HepG2 (cell line): ENCODE measurements around the gene HIGD1C. TPM values are rescaled to one million over a fixed set of nuclear protein-coding genes. Genes with fewer than 3 reads are reported as not detected.

Experiments used
- ARID2 ChIP-seq: sonication (generic); formaldehyde crosslinking; IDR thresholded peaks from 2 replicates; pipeline ENCODE4 v1.8.1; 2022; ENCODE audit warnings: mild to moderate bottlenecking, missing genetic modification reagents, borderline replicate concordance
- KAT2B ChIP-seq: fragments of 150-350 bp; IDR thresholded peaks from 2 replicates; pipeline ENCODE4 v1.6.1; 2014; ENCODE audit warnings: low read depth, low read length, borderline replicate concordance
- KLF15 ChIP-seq: sonication (generic); formaldehyde crosslinking; IDR thresholded peaks from 2 replicates; pipeline ENCODE4 v1.8.1; 2023; ENCODE audit warnings: borderline replicate concordance, mild to moderate bottlenecking, inconsistent platforms, missing genetic modification reagents, mixed read lengths
- MAZ ChIP-seq, 2 experiments: sonication (generic) in 1 of 2; formaldehyde crosslinking in 1 of 2; IDR thresholded peaks; 2 replicates each; pipeline versions ENCODE4 v1.5.0 to v1.6.1; 2012 to 2020; ENCODE audit warnings: low read depth in 2 of 2, mild to moderate bottlenecking in 2 of 2, borderline replicate concordance in 1 of 2, improper control_type of control experiment in 1 of 2, low read length in 1 of 2, missing genetic modification reagents in 1 of 2, moderate library complexity in 1 of 2
- PRDM15 ChIP-seq: sonication (generic); formaldehyde crosslinking; IDR thresholded peaks from 2 replicates; pipeline ENCODE4 v1.4.0; 2020; ENCODE audit warnings: missing genetic modification reagents
- REPIN1 ChIP-seq: sonication (generic); formaldehyde crosslinking; IDR thresholded peaks from 2 replicates; pipeline ENCODE4 v1.8.0; 2022; ENCODE audit warnings: missing genetic modification reagents, low read depth, mild to moderate bottlenecking, borderline replicate concordance
- STAG1 ChIP-seq: sonication (generic); formaldehyde crosslinking; IDR thresholded peaks from 2 replicates; pipeline ENCODE4 v1.4.0; 2020; ENCODE audit warnings: missing genetic modification reagents
- TIGD3 ChIP-seq: sonication (generic); formaldehyde crosslinking; IDR thresholded peaks from 2 replicates; pipeline ENCODE4 v1.5.1; 2020; ENCODE audit warnings: mild to moderate bottlenecking, missing genetic modification reagents, borderline replicate concordance
- ZBTB38 ChIP-seq: sonication (generic); formaldehyde crosslinking; IDR thresholded peaks from 2 replicates; pipeline ENCODE4 v1.5.1; 2020; ENCODE audit warnings: mild to moderate bottlenecking, missing genetic modification reagents
- ZBTB7B ChIP-seq: sonication (generic); formaldehyde crosslinking; IDR thresholded peaks from 2 replicates; pipeline ENCODE4 v1.4.0; 2020; ENCODE audit warnings: missing genetic modification reagents
- ZNF614 ChIP-seq: IDR thresholded peaks from 2 replicates; pipeline ENCODE4 v1.6.1; 2018; ENCODE audit warnings: missing biosample characterization, missing genetic modification reagents, inconsistent platforms, borderline replicate concordance
- ZNF768 ChIP-seq: sonication (generic); formaldehyde crosslinking; IDR thresholded peaks from 2 replicates; pipeline ENCODE4 v1.4.0; 2020; ENCODE audit warnings: missing genetic modification reagents
- ZNF772 ChIP-seq: sonication (generic); formaldehyde crosslinking; IDR thresholded peaks from 2 replicates; pipeline ENCODE4 v1.5.0; 2020; ENCODE audit warnings: mild to moderate bottlenecking, missing genetic modification reagents
- polyA plus RNA-seq, 8 experiments: library from polyadenylated mRNA; depleted of rRNA in 3 of 8; stranded (reverse) in 7 of 8; unstranded in 1 of 8; fragments of >200 nt; fragmentation: Illumina TruSeq in 4 of 8; extraction: Trizol in 4 of 8; gene quantifications; 2 replicates each; pipeline versions ENCODE4 v1.2.1 to v1.2.3, GENCODE V29; 2011 to 2016; ENCODE audit warnings: low read depth in 4 of 8, missing spikeins in 1 of 8, mixed read lengths in 1 of 8; ENCODE audit not compliant: insufficient read depth in 1 of 8
- total RNA-seq, 5 experiments: library from RNA; depleted of rRNA; stranded (reverse); fragments of >200 nt; fragmentation: Illumina TruSeq; extraction: Trizol; gene quantifications; 2 replicates each; pipeline ENCODE4 v1.2.3, GENCODE V29; 2016; ENCODE audit warnings: low read depth in 1 of 5
- TF ChIP-seq, protein P1 (sequence below): sonication (generic); formaldehyde crosslinking; IDR thresholded peaks from 2 replicates; pipeline ENCODE4 v1.5.1; 2020; ENCODE audit warnings: mild to moderate bottlenecking, missing genetic modification reagents, moderate library complexity

Gene HIGD1C
- total and polyA plus RNA-seq, 2 of the 13 experiments (the other 11 are each of a cell fraction or from before 2014, with no cell fraction given) = not detected

- TF ChIP-seq ZNF768 (CRISPR knock-in tag) = peak; percentile 18; the same call in 1 of the 2 replicates
- no peak for TF ChIP-seq STAG1 (CRISPR knock-in tag)
- TF ChIP-seq ARID2 (CRISPR knock-in tag) = no peak
- TF ChIP-seq ZBTB7B = peak; percentile 18; the same call in 1 of the 2 replicates
- TF ChIP-seq TIGD3 (CRISPR knock-in tag) = no peak
- no peak for TF ChIP-seq KLF15
- no peak for TF ChIP-seq ZBTB38
- TF ChIP-seq ZNF772 = 0 out of 2 replicates have a peak, but pooled peaks have one; percentile 32
- TF ChIP-seq, protein P1, sequence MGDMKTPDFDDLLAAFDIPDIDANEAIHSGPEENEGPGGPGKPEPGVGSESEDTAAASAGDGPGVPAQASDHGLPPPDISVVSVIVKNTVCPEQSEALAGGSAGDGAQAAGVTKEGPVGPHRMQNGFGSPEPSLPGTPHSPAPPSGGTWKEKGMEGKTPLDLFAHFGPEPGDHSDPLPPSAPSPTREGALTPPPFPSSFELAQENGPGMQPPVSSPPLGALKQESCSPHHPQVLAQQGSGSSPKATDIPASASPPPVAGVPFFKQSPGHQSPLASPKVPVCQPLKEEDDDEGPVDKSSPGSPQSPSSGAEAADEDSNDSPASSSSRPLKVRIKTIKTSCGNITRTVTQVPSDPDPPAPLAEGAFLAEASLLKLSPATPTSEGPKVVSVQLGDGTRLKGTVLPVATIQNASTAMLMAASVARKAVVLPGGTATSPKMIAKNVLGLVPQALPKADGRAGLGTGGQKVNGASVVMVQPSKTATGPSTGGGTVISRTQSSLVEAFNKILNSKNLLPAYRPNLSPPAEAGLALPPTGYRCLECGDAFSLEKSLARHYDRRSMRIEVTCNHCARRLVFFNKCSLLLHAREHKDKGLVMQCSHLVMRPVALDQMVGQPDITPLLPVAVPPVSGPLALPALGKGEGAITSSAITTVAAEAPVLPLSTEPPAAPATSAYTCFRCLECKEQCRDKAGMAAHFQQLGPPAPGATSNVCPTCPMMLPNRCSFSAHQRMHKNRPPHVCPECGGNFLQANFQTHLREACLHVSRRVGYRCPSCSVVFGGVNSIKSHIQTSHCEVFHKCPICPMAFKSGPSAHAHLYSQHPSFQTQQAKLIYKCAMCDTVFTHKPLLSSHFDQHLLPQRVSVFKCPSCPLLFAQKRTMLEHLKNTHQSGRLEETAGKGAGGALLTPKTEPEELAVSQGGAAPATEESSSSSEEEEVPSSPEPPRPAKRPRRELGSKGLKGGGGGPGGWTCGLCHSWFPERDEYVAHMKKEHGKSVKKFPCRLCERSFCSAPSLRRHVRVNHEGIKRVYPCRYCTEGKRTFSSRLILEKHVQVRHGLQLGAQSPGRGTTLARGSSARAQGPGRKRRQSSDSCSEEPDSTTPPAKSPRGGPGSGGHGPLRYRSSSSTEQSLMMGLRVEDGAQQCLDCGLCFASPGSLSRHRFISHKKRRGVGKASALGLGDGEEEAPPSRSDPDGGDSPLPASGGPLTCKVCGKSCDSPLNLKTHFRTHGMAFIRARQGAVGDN (CRISPR knock-in tag) = peak; percentile 52
- 0 out of 2 replicates have a peak, but pooled peaks have one; percentile 4 for TF ChIP-seq PRDM15 (CRISPR knock-in tag)
- no peak for TF ChIP-seq MAZ (IDR thresholded peaks at IDR 0.05; ENCODE audit: borderline replicate concordance, low read depth, low read length)
- 0 out of 2 replicates have a peak, but pooled peaks have one; percentile 33 for TF ChIP-seq MAZ (CRISPR knock-in tag; IDR thresholded peaks at IDR 0.05; ENCODE audit: low read depth)
- TF ChIP-seq REPIN1 (CRISPR knock-in tag) = no peak
- TF ChIP-seq KAT2B = no peak
- TF ChIP-seq ZNF614 = no peak
Measured at GRCh38 chr12:50925342-50925651, 27.0 kb upstream of the HIGD1C start (continued).
